GM23338 (cell line): ENCODE data around the gene TUFT1. TPM values are rescaled to one million over a fixed set of nuclear protein-coding genes. Genes with fewer than 3 reads are reported as not detected.

Experiments
- ATAC-seq: fragments of 200-7000 bp; cut with Tn5 transposase; 3 replicates; pipeline ENCODE4 v1.9.1; 2020
- DNase-seq: peaks from one replicate; pipeline ENCODE4 v3.0.0-alpha.2; 2015; ENCODE audit warnings: low spot score
- H2AFZ ChIP-seq: fragments of 200-600 bp; sonication (generic); 2 replicates; pipeline ENCODE4 v1.8.0; 2016; ENCODE audit warnings: antibody characterized with exemption, mild to moderate bottlenecking, moderate library complexity
- H3F3A ChIP-seq: fragments of 200-600 bp; sonication (generic); replicated peaks from 2 replicates; pipeline ENCODE4 v1.8.0; 2017; ENCODE audit warnings: antibody characterized with exemption, mixed run types, low read depth
- H3K27ac ChIP-seq: fragments of 200-600 bp; sonication (generic); 2 replicates; pipeline ENCODE4 v1.6.1; 2016; ENCODE audit warnings: low read depth
- H3K27me3 ChIP-seq: fragments of 200-600 bp; sonication (generic); 2 replicates; pipeline ENCODE4 v1.8.0; 2016; ENCODE audit warnings: mild to moderate bottlenecking, mixed run types, moderate library complexity; ENCODE audit not compliant: insufficient read depth
- H3K36me3 ChIP-seq: fragments of 200-600 bp; sonication (generic); 2 replicates; pipeline ENCODE4 v1.8.0; 2016; ENCODE audit warnings: mild to moderate bottlenecking; ENCODE audit not compliant: insufficient read depth
- H3K4me1 ChIP-seq: fragments of 200-600 bp; sonication (generic); 2 replicates; pipeline ENCODE4 v1.8.0; 2016; ENCODE audit warnings: mild to moderate bottlenecking, moderate library complexity; ENCODE audit not compliant: insufficient read depth
- H3K4me2 ChIP-seq: fragments of 200-600 bp; sonication (generic); 2 replicates; pipeline ENCODE4 v1.7.1; 2017; ENCODE audit warnings: mixed run types
- H3K4me3 ChIP-seq: fragments of 200-600 bp; sonication (generic); 2 replicates; pipeline ENCODE4 v1.6.1; 2016; ENCODE audit warnings: mixed run types
- H3K79me2 ChIP-seq: fragments of 200-600 bp; sonication (generic); replicated peaks from 2 replicates; pipeline ENCODE4 v1.8.0; 2017; ENCODE audit warnings: mild to moderate bottlenecking; ENCODE audit not compliant: insufficient read depth
- H3K9me2 ChIP-seq: fragments of 200-600 bp; sonication (generic); 2 replicates; pipeline ENCODE4 v1.8.0; 2017; ENCODE audit not compliant: insufficient read depth
- H4K20me1 ChIP-seq: fragments of 200-600 bp; sonication (generic); replicated peaks from 2 replicates; pipeline ENCODE4 v1.8.0; 2017; ENCODE audit warnings: mild to moderate bottlenecking; ENCODE audit not compliant: insufficient read depth
- H3K27ac Mint-ChIP-seq: 2 replicates; pipeline ENCODE4 v1.8.0; 2020; ENCODE audit warnings: inconsistent platforms, mild to moderate bottlenecking, moderate library complexity, mixed read lengths
- H3K27me3 Mint-ChIP-seq: 3 replicates; pipeline ENCODE4 v1.8.0; 2022; ENCODE audit warnings: low read depth, mild to moderate bottlenecking, moderate library complexity, mixed read lengths, inconsistent platforms; ENCODE audit not compliant: insufficient read depth, poor library complexity
- H3K36me3 Mint-ChIP-seq: 3 replicates; pipeline ENCODE4 v1.8.0; 2021; ENCODE audit warnings: low read depth, mild to moderate bottlenecking, inconsistent platforms, moderate library complexity, mixed read lengths
- H3K4me1 Mint-ChIP-seq: 3 replicates; pipeline ENCODE4 v1.8.0; 2020; ENCODE audit warnings: mild to moderate bottlenecking, inconsistent platforms, mixed read lengths
- H3K4me3 Mint-ChIP-seq: 3 replicates; pipeline ENCODE4 v1.8.0; 2021; ENCODE audit warnings: moderate library complexity, mild to moderate bottlenecking, inconsistent platforms, mixed read lengths
- H3K9me3 Mint-ChIP-seq: 3 replicates; pipeline ENCODE4 v1.8.0; 2020; ENCODE audit warnings: moderate library complexity, mild to moderate bottlenecking, inconsistent platforms, mixed read lengths
- CREB1 ChIP-seq: fragments of 250-450 bp; sonication (Bioruptor Pico); IDR thresholded peaks from 2 replicates; pipeline ENCODE4 v1.5.0; 2020; ENCODE audit warnings: low read depth, mild to moderate bottlenecking, moderate library complexity
- EZH2 ChIP-seq: fragments of 200-600 bp; sonication (generic); IDR thresholded peaks from one replicate; pipeline ENCODE4 v1.8.0; 2017; ENCODE audit warnings: antibody characterized with exemption, mild to moderate bottlenecking, low read depth; ENCODE audit not compliant: unreplicated experiment
- EZH2phosphoT487 ChIP-seq: fragments of 200-600 bp; sonication (generic); IDR thresholded peaks from one replicate; pipeline ENCODE4 v1.8.1; 2018; ENCODE audit warnings: antibody characterized with exemption; ENCODE audit not compliant: unreplicated experiment
- JUNB ChIP-seq: IDR thresholded peaks from one replicate; pipeline ENCODE4 v1.6.1; 2016; ENCODE audit warnings: antibody characterized with exemption; ENCODE audit not compliant: unreplicated experiment
- NANOG ChIP-seq: IDR thresholded peaks from 2 replicates; pipeline ENCODE4 v1.6.1; 2016; ENCODE audit warnings: antibody characterized with exemption, borderline replicate concordance
- REST ChIP-seq: IDR thresholded peaks from one replicate; pipeline ENCODE4 v1.6.1; 2018; ENCODE audit warnings: antibody characterized with exemption; ENCODE audit not compliant: unreplicated experiment
- STAT1 ChIP-seq: IDR thresholded peaks from one replicate; pipeline ENCODE4 v1.6.1; 2016; ENCODE audit warnings: antibody characterized with exemption; ENCODE audit not compliant: unreplicated experiment
- ZNF114 ChIP-seq: fragments of 250-450 bp; sonication (Bioruptor Pico); IDR thresholded peaks from 2 replicates; pipeline ENCODE4 v1.5.0; 2020; ENCODE audit warnings: mild to moderate bottlenecking, moderate library complexity
- ZNF331 ChIP-seq: fragments of 250-450 bp; sonication (Bioruptor Pico); IDR thresholded peaks from 2 replicates; pipeline ENCODE4 v1.5.0; 2020; ENCODE audit warnings: low read depth, mild to moderate bottlenecking, moderate library complexity
- ZNF462 ChIP-seq: fragments of 250-450 bp; sonication (Bioruptor Pico); IDR thresholded peaks from 2 replicates; pipeline ENCODE4 v1.5.0; 2020; ENCODE audit warnings: mild to moderate bottlenecking, moderate library complexity
- polyA plus RNA-seq: library from polyadenylated mRNA; unstranded; fragments of >200 nt; fragmentation: Nextera tagmentation; extraction: Ambion mirVana; gene quantifications from 2 replicates; pipeline ENCODE4 v1.2.1, GENCODE V29; 2016
- total RNA-seq: library from RNA; depleted of rRNA; stranded (reverse); fragments of >200 nt; shearing (Covaris generic); gene quantifications from 2 replicates; pipeline ENCODE4 v1.2.3, GENCODE V29; 2014
- TF ChIP-seq, protein P1 (sequence below), 2 experiments: fragments of 200-600 bp in 1 of 2; sonication (generic) in 1 of 2; conservative IDR thresholded peaks; 2 replicates each; pipeline versions ENCODE4 v1.5.1 to v1.6.1; 2016 to 2017; ENCODE audit warnings: antibody characterized with exemption in 2 of 2, low read depth in 2 of 2, mild to moderate bottlenecking in 2 of 2, moderate library complexity in 1 of 2
- TF ChIP-seq, protein P2 (sequence below): IDR thresholded peaks from 2 replicates; pipeline ENCODE4 v1.6.1; 2016; ENCODE audit warnings: antibody characterized with exemption

The TUFT1 gene
- total and polyA plus RNA-seq, 2 experiments from 2014 or later = 6.0 to 11.9 TPM

DNA sequence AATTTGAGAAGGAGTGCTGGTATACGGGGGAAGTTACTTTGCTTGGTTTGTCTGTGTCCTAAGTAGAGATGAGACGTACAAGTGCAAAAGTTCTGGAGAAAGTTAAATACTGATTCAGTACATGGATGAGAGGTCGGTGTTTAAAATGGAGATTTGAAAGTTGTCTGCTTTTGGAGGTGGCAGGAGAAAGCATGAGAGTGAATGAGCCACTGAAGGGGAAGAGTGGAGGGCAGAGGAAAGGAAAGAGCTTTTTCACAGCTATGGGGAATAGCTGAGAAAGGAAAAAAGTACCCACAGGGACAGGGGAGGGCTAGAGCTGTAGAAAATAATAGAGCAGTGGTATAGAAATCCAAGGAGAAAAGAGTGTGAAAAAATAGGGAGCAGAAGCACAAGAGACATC is 47.1 kb upstream of the TUFT1 start:
- no peaks in the 10 kb centered on the region for H3K79me2 ChIP-seq
- no peaks in the 10 kb centered on the region for H3K9me2 ChIP-seq
- no peaks in the 10 kb centered on the region for H3F3A ChIP-seq
- H3K4me2 ChIP-seq = no peak overlapping the region
- no peaks in the 10 kb centered on the region; the same call in 1 of the 2 replicates for H3K4me1 ChIP-seq
- Mint-ChIP-seq H3K9me3 (no peaks in the 10 kb centered on the region), H3K36me3 (no peaks in the 10 kb centered on the region), H3K27ac (no peak overlapping the region), H3K4me1 (peaks cover 4% of the 10 kb centered on the region; the same call in 1 of the 3 replicates), H3K27me3 (peaks cover 5% of the 10 kb centered on the region), H3K4me3 (no peak overlapping the region)
- no peak for TF ChIP-seq NANOG
- TF ChIP-seq, protein P1, sequence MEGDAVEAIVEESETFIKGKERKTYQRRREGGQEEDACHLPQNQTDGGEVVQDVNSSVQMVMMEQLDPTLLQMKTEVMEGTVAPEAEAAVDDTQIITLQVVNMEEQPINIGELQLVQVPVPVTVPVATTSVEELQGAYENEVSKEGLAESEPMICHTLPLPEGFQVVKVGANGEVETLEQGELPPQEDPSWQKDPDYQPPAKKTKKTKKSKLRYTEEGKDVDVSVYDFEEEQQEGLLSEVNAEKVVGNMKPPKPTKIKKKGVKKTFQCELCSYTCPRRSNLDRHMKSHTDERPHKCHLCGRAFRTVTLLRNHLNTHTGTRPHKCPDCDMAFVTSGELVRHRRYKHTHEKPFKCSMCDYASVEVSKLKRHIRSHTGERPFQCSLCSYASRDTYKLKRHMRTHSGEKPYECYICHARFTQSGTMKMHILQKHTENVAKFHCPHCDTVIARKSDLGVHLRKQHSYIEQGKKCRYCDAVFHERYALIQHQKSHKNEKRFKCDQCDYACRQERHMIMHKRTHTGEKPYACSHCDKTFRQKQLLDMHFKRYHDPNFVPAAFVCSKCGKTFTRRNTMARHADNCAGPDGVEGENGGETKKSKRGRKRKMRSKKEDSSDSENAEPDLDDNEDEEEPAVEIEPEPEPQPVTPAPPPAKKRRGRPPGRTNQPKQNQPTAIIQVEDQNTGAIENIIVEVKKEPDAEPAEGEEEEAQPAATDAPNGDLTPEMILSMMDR (conservative IDR thresholded peaks at IDR 0.05; ENCODE audit: low read depth in 2 of 2) = no peak
- TF ChIP-seq ZNF462 (CRISPR knock-in tag) = no peak
- TF ChIP-seq JUNB = no peak
- TF ChIP-seq, protein P2, sequence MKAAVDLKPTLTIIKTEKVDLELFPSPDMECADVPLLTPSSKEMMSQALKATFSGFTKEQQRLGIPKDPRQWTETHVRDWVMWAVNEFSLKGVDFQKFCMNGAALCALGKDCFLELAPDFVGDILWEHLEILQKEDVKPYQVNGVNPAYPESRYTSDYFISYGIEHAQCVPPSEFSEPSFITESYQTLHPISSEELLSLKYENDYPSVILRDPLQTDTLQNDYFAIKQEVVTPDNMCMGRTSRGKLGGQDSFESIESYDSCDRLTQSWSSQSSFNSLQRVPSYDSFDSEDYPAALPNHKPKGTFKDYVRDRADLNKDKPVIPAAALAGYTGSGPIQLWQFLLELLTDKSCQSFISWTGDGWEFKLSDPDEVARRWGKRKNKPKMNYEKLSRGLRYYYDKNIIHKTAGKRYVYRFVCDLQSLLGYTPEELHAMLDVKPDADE = no peak
- TF ChIP-seq ZNF114 (CRISPR knock-in tag) = no peak
- TF ChIP-seq ZNF331 (CRISPR knock-in tag) = no peak
- no peak for TF ChIP-seq STAT1
- no peak for TF ChIP-seq EZH2phosphoT487
- TF ChIP-seq EZH2 = no peak
- no peak for TF ChIP-seq CREB1
- TF ChIP-seq REST = no peak
- no peaks in the 10 kb centered on the region for H3K36me3 ChIP-seq
- ATAC-seq (no peak), DNase-seq (no peak)
- H3K27me3 ChIP-seq = no peaks in the 10 kb centered on the region
- no peak overlapping the region for H3K4me3 ChIP-seq
- no peaks in the 10 kb centered on the region for H4K20me1 ChIP-seq
- H3K27ac ChIP-seq = no peak overlapping the region
- no peak overlapping the region for H2AFZ ChIP-seq
